NCI-H2196 (cell line): ENCODE data around the gene TNIP1.

Experiments used
- DNase-seq: peaks from one replicate; lab custom pipeline; 2025; ENCODE audit not compliant: unreplicated experiment; lab: John Stamatoyannopoulos, UW

TNIP1 gene, protein sequence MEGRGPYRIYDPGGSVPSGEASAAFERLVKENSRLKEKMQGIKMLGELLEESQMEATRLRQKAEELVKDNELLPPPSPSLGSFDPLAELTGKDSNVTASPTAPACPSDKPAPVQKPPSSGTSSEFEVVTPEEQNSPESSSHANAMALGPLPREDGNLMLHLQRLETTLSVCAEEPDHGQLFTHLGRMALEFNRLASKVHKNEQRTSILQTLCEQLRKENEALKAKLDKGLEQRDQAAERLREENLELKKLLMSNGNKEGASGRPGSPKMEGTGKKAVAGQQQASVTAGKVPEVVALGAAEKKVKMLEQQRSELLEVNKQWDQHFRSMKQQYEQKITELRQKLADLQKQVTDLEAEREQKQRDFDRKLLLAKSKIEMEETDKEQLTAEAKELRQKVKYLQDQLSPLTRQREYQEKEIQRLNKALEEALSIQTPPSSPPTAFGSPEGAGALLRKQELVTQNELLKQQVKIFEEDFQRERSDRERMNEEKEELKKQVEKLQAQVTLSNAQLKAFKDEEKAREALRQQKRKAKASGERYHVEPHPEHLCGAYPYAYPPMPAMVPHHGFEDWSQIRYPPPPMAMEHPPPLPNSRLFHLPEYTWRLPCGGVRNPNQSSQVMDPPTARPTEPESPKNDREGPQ

DNA sequence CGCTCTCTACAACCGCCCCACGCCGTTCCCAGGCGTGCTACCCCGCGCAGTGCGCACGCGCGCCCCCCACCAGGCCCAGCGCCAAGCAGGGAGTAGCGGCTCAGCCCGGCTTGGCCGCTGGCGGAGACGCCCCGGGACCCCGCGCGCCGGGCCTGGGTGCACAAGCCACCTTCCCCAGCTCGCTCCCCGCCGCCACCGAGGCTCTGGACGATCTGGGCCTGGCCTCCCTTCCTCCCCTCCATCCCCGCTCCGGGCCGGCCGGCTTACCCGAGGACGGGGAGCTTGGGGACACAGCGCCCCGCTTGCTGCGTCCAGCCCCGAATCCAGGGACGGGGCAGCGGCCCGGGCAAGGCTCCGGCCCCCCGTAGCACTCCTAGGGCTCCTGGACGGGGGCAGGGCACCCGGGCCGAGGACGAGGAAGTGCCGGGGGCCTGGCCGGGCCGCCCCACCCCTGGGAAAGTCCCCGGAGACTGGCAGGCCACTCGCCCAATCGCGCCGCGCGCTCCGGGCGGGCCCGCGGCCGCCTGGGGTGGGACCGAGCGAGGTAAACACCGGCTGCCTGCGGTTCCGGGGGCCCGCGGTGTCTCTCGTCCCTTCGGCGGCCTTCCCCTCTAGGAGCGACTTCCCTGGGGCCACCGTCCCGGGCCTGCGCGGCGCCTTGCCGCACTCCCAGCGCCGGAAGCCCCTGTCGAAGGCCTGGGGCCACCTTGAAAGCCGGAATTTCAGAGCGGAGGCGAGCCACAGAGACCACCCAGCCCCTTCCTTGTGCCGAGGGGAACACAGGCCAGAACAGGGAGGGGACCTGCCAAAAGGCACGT, at the start of gene TNIP1:
Gene TNIP1 (minus strand): TSS at position 422 of the 818 bp plus-strand sequence. CDS start 15,939 bp downstream, outside the sequence.
- peak; percentile 75 for DNase-seq

DNA sequence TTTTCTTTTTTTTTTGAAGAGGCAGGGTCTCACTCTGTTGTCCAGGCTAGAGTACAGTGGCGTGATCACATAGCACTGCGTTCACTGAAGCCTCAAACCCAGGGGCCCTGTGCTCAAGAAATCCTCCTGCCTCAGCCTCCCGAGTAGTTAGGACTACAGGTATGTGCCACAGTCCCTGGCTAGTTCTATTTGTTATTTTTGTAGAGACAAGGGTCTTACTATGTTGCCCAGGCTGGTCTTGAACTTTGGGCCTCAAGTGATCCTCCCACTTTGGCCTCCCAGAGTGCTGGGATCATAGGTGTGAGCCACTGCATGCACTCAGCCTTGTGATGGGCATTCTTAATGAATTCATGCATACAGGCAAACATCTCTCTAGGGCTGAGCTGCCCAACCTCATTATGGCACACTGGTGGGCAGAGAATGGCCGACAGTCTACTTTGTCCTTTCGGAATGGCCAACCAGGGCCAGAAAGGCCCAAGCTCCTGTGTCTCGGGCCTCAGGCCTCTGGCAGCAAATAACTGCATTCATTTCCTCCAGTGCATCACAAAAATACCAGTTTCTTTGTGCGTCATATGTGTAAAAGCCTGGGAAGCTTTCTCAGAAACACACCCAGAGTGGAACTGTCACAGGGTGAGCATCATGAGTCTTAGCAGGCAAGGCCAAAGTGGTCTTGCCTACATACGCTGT, 49.5 kb upstream of the TNIP1 start:
- DNase-seq: no peak

DNA sequence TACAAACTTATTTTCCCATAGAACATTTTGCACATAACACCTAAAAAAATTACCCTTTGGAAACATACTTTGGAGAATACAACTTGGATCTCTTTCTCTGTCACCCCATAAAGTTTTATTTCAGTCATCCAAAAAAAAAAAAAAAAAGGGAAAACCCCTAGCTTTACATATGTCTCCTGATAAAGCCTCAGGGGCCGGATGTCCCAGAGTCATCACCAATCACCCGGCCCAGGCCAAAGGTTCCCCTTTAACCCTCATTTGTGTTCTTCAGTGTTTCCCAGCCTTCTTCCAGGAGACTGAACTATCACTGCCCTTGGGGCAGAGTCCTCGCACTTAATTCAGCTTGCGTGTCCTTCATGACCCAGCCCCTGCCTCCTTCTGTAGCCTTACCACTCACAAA, 48.0 kb upstream of the TNIP1 start:
- DNase-seq: no peak

DNA sequence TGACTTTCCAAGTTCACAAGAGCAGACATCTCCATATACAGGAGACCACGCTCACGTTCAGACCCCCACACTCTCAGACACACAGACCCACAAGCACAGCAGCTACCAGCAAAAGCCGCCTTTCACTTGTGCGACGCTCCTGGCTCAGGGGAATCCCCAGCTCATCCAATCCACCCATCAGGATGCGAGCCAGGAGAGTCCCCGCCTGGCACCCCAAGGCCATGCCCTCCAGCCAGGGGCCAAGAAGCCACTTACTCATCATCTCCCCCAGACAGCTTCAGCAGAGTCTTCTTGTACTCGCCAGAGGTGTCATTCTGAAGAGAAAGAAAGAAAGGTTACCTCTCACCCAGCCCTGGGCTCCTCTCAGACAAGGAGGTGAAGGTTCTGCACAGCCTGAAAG, 47.1 kb upstream of the TNIP1 start:
- DNase-seq: no peak

DNA sequence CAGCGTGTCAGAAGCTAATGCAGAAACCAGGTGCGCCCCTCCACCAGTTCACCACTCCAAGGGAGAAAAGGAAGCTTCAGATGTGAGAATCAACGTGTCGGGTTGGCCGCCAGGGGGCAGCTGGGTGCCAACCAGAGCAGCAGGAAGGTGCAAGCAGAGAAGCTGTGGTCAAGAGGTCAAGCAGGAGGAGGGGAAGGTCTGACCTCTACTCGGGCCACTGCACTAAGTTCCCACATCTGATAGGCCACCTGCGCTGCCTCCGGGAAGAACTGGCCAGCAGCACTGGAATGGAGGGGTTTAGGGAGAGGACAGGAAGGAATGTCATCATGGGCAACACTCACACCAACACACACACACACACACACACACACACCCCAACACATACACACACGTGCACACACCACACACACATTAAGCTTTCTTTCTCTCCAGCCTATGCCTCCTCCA, 45.4 kb upstream of the TNIP1 start:
- DNase-seq: peak; percentile 64

DNA sequence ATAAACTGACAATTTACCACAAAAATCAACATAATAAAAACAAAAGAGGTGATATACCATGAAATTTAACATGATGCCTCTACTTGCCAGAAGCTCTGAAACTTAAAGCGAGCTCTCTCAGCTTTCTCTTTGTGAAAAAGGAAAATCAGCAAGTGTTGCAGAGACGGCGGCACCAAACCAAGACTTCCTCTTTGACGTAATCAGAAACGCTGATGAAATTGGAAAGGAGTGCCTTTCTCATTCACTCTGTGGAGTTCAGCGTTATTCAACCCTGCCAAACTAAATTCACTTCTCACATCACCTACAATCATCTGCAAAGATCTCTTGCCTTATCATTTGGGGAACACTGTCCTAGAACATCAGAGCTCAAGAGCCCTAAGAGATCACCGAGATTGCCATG, 44.6 kb upstream of the TNIP1 start:
- no peak for DNase-seq

DNA sequence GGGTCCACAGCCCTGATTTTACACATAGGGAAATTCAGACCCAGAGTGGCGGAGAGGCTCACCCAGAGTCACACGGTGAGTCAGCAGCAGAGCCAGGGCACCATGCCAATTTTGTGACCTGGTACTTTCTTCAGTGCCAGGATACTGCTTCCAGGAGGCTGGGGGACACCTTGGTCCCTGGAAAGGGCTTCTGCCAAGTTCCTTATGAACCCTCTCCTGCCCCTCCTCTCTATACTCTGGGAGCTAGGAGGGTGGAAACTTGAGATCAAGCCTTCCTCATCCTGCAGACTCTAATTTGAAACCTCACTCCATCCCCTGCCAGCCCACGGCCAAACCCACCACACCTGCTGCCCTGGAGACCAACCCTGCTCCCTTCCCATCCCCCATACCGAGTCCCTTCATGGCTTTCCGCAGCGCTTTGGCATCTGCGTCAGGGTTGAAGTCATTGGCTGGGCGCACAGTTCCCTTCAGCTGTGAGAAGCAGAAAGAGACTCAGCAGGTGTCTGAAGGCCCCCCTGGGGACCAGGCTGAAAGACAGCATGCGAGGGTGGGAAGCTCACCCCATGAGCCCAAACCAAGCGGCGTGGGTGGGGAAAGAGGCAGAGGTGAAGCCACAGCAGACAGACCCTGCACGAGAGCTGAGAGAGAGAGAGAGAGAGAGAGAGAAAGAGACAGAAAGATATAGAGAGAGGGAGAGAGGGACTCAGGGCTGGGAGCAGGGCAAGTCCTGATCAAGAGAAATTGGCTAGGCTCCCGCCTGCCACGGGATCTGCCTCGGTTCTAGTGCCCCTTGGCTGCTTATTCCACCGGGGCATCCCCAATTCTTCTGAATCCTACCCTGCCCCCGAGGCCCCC, 43.3 kb upstream of the TNIP1 start:
- DNase-seq: peak; percentile 76

DNA sequence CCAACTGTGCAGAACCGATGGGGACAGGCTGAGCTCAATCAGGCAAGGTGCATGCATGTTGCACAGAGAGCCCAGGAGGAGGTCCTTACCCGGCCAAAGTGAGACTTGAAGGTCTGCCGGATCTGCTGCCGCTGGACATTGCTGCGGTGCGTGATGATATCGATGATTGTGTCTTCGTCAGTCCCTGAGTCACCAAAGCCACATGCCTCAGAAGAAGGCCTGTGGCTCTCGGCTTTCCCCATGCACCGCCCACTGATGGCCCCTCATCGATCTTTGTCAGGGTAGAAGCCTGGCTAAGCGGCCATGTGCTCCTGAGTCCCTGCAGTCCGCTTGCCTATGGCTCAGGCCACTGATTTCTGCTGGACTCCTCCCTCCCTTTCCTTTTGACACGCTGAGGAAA, 42.0 kb upstream of the TNIP1 start:
- no peak for DNase-seq

DNA sequence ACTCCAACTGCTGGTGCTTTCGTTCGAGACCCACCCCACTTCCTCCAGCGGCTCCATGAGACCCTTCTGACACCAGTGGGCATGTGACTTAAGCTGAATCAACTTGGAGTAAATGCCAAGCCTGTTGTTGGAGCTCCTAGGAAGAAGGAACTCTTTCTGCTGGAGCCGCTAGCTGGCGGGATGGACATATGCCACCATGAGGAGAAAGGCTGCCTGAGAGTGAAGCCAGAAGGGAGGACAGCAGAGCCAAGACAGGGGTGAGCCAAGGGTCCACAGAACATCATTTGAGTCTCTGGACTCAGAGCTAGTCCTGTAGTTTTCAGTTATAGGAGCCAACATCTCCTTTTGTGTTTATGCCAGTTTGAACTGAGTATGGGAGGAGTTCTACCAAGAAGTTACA, 40.8 kb upstream of the TNIP1 start:
- DNase-seq: no peak

DNA sequence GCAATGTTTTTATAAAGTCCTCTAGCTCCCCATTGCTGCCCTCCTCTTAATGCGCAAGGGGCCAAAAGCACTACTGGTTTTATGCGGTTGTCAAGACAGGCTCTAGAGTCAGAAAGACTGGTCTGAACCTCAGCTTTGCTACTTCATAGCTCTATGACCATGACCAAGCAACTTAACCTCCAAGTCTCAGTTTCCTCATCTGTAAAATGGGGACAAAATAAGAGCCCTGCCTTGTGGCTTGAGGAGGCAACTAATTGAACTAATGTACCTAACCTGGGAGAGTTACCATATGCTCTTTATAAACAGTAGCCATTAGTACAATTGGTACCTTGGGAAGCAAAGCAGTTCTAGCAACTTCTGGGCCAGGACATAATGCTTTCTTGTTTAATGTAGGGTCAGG, 40.3 kb upstream of the TNIP1 start:
- DNase-seq: no peak

DNA sequence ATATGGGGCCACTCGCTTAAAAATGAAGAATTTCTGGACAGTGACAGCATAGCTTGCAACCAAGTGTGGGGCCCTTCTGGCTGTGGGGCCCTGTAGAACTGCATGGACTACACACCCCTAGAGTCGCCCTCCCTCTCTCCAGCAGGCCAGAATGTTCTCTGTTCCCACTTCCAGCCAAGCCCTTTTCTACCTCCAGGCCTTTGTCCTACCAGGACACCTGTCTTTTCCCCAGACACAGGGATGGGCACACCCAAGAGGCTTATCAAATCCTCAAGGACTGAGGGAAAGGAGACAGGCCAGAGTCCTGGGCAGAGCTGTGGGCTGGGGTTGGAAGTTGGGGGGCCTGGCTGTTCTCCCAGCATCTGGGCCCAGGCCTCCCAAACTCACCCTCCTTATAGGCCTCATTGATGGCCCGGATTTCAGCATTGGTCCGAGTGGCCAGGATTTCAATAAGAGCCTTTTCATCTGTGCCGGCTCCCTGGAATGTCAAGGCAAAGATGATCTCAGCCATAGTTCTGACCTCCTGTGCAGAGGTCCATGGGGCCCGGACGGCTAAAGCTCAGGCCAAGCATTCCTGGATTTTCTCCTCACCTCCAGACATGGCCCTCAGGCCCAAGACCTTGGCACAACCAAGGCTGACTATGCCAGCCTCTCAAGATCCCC, 38.2 kb upstream of the TNIP1 start:
- DNase-seq: no peak

DNA sequence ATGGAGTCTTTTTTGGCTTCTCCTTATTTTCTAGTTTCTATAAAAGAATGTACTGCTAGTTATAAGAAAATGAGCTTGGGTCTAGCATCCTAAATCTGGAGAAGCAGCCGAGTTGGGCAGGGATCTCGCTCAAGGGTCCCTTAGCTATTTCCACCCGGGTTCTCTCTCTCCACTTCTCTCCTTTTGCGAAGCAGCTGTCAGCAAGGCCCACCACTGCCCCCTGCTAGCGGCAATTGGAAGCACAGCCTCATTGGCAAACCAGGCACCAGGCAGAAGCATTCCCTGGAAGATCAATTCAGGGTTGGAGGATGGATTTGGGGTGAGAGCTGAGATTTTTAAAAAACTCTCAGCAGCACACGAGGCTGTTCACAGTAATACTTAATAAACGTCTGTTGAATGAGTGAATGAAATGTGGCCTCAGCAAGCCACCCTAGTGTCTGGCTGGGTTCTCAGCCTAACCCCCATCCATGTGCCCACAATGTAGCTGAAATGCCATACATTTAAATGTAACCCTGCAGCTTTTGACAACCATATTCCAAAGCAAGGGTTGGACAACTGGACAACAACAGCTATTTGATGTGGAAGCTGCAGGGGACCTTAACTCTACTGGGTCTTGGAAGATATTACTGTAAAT, 34.6 kb upstream of the TNIP1 start:
- DNase-seq: peak; percentile 38

DNA sequence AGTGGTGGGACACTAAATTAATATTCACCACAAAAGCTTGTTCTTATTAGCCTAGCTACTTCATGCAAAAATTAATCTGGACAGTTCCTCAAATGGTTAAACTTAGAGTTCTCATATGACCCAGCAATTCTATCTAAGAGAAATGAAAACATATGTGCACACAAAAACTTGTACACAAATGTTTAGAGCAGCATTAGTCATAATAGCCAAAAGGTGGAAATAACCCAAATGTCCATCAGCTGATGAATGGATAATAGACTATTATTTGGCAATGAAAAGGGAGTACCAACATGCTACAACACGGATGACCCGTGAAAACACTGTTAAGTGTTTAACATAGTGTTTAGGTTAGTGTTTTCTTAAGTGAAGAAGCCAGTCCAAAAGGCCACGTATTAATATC, 32.8 kb upstream of the TNIP1 start:
- no peak for DNase-seq

DNA sequence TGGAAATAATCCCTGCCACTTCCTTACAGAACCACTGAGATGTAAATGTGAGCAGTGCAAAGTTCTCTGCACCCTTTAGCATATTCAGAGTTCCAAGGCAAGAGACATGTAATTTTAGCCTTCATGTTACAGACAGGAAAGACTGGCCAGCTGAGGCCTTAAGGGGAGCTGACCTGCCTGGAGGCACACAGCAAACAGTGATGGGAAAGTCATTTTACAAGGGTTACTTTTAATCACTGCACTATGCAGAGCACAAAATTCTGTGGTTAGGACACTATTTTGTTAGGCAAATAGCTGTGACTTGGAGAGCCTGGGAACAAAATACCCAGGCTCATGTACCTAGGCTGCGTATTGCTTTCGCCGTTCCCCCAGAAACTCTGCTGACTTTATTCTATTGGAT, 30.2 kb upstream of the TNIP1 start:
- DNase-seq: no peak

DNA sequence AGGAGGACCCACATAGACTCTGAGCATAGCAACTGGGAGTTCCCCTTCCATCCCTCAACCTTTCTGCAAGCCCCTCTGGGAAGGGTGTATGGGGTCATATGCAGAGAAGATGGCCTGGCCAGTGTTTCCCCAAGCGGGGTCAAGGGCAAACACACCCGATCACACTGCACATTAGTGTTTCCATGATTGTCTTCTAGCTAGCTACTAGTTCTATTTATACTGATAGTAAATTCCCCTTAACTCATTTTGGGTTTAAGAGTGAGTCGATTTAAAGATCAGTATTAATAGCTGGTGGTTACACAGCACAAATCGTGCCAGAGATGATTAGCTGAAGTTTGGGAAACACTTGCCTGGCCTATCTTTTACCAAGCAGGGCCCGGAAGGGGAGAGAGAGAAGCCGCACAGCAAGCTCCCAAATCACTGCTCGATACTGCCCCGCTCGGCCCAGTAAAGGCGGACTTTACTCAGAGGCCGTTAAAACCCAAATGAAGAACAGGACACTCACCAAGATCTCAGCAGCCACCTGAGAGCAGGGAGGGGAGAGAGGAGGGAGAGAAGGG, 29.4 kb upstream of the TNIP1 start:
- no peak for DNase-seq

DNA sequence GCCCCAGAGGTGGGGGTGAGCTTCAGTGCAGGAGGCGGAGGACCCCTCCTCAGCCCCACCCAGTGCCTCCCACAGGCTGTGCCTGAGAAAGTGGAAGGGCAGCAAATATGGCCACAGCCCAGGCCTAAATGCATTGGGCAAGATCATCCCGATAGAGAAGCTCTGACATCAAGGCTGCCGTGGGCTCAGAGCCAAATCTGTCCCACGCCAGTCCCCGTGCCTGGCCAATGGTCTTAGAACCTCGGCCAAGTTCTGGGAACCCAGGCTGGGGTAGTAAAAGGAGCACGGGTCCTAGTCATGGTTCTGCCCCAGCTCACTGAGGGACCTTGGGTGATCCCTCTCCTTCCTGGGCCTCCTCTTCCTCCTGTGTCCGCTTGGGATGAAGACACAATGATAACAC, 27.7 kb upstream of the TNIP1 start:
- no peak for DNase-seq

DNA sequence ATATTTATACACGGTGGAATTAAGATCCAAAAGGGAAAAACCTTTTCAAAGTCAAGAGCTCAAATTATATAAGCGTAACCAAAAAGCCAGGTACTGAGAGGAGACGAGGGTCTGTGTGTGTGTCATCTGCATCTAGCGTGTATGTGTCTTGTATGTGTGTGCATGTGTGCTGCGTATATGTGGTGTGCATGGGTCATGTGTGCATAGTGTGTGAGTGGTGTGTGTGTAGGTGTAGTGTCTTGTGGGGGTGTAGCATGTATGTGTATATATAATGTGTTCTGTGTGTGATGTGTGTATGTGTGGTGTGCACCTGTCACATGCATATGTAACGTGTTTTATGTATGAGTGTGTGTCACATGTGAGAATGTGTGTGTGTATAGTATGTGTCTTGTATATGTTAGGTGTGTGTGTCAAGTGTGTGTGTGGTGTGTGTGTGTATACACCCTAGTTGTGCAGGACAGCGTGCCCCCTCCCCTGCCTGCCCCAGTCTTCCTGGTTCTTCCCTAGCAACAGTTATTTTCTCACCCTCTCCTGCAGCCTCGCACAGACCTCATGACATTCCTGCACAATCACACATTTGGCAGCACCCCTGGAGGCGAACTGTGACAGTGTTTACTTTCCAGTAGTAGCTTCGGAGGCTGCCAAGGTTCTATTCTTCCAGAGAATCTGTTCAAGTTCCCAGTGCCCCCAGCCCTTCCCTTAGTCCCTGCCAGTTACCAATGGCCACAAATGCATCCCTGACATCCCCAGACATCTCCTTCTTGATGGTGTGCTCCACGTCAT, 27.1 kb upstream of the TNIP1 start:
- DNase-seq: no peak

DNA sequence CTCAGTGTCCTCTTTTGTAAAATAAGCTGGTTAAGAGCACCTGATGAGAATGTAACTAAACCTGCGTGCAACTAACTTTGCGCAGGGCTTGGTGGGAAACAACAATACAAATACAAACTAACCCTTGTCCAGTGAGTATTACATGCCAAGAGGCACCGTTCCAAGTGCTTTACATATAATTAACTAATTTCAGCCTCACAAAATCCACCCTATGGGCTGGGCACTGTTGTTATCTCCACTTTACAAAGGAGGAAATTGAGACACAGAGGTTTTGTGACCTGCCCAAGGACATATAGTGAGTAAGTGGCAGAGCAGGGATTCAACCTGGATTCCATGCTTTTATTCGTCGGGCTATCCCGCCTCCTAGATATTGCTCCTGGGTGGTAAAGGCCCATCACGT, 26.2 kb upstream of the TNIP1 start:
- no peak for DNase-seq
